ENCODE data around the gene PPP1R36.

The PPP1R36 gene

DNA sequence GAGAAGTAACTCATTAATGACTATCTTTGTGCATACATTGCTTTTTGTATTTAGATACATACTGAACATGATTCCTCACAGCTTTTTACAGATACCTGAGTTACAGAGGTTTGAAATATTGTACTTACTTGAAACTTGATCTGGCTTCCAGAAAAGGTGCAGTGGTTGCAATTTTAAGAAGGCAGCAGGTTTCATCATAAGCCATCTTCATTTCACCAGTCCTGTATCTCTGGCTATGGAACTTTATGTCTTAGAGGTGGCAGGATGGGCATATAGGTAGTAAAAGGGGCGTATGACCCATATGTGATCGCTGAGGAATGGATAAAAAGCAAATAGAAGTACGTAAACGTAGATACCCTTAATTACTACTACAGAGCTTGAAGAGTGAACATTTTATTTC is 31.5 kb upstream of the PPP1R36 start:
- TF ChIP-seq, protein P1, sequence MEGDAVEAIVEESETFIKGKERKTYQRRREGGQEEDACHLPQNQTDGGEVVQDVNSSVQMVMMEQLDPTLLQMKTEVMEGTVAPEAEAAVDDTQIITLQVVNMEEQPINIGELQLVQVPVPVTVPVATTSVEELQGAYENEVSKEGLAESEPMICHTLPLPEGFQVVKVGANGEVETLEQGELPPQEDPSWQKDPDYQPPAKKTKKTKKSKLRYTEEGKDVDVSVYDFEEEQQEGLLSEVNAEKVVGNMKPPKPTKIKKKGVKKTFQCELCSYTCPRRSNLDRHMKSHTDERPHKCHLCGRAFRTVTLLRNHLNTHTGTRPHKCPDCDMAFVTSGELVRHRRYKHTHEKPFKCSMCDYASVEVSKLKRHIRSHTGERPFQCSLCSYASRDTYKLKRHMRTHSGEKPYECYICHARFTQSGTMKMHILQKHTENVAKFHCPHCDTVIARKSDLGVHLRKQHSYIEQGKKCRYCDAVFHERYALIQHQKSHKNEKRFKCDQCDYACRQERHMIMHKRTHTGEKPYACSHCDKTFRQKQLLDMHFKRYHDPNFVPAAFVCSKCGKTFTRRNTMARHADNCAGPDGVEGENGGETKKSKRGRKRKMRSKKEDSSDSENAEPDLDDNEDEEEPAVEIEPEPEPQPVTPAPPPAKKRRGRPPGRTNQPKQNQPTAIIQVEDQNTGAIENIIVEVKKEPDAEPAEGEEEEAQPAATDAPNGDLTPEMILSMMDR (conservative IDR thresholded peaks at IDR 0.05; ENCODE audit: low read depth, low read length): no peak
- no peak for DNase-seq (ENCODE audit: low read depth)
- no peak overlapping the region for H3K4me3 ChIP-seq (ENCODE audit: low read depth, low read length)

DNA sequence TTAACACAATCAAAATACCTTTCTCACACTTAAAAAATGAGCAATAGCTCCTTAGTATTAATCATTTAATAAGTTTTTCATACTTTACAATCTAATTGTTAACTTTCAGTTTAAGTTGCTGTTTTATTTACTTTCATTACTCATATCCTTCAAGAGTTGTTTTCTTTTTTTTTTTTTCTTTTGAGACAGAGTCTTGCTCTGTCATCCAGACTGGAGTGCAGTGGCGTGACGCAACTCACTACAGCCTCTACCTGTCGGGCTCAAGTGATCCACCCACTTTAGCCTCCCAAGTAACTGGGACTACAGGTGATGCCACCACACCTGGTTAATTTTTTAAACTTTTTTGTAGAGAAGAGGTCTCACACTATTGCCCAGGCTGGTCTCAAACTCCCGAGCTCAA is 29.1 kb upstream of the PPP1R36 start:
- H3K4me3 ChIP-seq (ENCODE audit: low read depth, low read length): no peak overlapping the region
- TF ChIP-seq, protein P1 (conservative IDR thresholded peaks at IDR 0.05; ENCODE audit: low read depth, low read length): no peak
- DNase-seq (ENCODE audit: low read depth): no peak

DNA sequence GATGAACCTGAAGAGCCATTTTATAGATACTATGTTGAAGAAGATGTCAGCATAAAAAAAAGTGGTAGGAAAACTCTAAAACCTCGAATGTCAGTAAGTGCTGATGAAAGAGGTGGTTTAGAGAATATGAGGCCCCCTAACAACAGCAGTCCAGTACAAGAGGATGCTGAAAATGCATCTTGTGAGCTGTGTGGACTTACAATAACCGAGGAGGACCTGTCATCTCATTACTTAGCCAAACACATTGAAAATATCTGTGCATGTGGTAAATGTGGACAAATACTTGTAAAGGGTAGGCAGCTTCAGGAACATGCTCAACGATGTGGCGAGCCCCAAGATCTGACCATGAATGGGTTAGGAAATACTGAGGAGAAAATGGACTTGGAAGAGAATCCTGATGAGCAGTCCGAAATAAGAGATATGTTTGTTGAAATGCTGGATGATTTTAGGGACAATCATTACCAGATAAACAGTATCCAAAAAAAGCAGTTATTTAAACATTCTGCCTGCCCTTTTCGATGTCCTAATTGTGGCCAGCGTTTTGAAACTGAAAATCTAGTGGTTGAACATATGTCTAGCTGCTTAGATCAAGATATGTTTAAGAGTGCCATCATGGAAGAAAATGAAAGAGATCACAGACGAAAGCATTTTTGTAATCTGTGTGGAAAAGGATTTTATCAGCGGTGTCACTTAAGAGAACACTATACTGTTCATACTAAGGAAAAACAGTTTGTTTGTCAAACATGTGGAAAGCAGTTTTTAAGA is 27.0 kb upstream of the PPP1R36 start:
- TF ChIP-seq, protein P1 (conservative IDR thresholded peaks at IDR 0.05; ENCODE audit: low read depth, low read length): no peak
- no peak overlapping the region for H3K4me3 ChIP-seq (ENCODE audit: low read depth, low read length)
- DNase-seq (ENCODE audit: low read depth): no peak

DNA sequence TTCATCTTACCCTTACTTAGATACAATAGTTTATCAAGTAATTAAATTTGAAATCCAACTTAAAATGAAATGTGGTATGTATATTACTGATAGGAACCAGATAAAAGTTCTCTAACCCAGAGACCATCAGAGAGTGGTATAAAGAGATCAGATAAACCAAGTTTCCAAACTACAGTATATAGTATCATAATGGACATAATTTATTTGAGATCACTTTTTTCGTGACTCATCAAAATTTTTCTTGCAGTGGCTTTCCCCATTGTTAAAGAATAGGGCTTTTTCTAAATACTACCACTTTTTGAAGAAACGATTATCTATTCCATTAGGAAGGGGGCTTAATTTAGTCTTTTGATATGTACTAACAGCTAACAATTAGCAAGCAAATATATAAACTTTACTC is 24.4 kb upstream of the PPP1R36 start:
- no peak overlapping the region for H3K4me3 ChIP-seq (ENCODE audit: low read depth, low read length)
- TF ChIP-seq, protein P1 (conservative IDR thresholded peaks at IDR 0.05; ENCODE audit: low read depth, low read length): no peak
- DNase-seq (ENCODE audit: low read depth): no peak

DNA sequence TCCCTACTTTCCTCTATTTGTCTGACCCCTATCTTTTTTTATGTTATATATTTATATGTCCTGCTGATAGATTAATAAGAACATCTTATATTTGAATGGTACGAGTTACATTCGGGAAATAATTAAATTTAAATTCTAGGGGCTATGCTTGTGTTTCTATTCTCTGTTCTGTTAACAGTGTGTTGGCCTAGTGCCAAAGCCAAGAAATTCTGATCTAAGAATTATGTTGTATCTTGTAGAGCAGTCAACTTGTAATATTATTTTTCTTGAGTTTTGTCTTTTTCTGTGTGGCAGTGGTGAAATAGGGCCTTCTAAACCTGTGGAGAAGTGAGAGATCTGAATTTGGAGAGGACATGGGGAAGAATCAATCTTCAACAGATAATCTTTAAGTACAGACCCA is 18.2 kb upstream of the PPP1R36 start:
- no peak for DNase-seq (ENCODE audit: low read depth)
- TF ChIP-seq, protein P1 (conservative IDR thresholded peaks at IDR 0.05; ENCODE audit: low read depth, low read length): no peak
- H3K4me3 ChIP-seq (ENCODE audit: low read depth, low read length): no peak overlapping the region

DNA sequence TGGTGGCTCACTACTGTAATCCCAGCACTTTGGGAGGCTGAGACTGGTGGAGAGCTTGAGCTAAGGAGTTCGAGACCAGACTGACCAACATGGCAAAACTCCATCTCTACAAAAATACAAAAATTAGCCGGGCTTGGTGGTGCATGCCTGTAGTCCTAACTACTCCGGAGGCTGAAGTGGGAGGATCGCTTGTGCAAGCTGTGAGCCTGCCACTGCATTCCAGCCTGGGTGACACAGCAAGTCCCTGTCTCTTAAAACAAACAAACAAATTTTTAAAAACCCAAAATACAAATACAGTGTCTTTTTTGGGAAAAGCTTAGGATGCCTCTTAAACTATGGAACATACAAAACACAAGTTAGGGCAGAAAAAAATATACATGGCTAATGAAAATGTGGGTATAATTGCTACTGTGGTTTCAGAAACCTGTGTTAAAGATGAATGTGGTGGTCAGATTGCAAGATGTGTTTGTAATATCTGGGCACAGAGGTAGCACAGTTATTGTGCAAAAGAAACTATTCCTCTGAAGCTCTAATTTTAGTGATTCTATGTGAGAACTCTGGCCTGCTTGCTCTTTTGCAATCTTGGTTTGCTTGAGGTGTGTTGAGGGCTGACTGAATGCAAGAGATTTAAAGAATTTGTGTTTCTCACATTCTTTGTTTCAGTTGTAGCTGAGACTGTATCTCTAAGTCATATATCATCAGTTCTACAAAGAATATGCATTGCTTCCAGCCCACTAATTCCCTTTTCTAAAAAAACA is 13.1 kb upstream of the PPP1R36 start:
- TF ChIP-seq, protein P1 (conservative IDR thresholded peaks at IDR 0.05; ENCODE audit: low read depth, low read length): no peak
- DNase-seq (ENCODE audit: low read depth): peak; percentile 81
- H3K4me3 ChIP-seq (ENCODE audit: low read depth, low read length): no peak overlapping the region

Data from choroid plexus epithelial cell (primary cell).